Peyer's patch (tissue), 4 donors: Measurements from ENCODE around the gene MYO1H.

Experiments used
- POLR2A ChIP-seq, 2 donors: fragments of 450-650 bp; IDR thresholded peaks; one replicate each; pipeline ENCODE4 v1.5.1; 2017; ENCODE audit warnings: antibody characterized with exemption in 2 of 2, mild to moderate bottlenecking in 2 of 2, moderate library complexity in 2 of 2
- TF ChIP-seq, protein P1 (sequence below), 6 experiments: fragments of 450-650 bp in 4 of 6; fragments of 200-600 bp in 2 of 6; sonication (generic) in 1 of 6; IDR thresholded peaks; one replicate each; pipeline ENCODE4 v1.5.1; 2017 to 2019; ENCODE audit warnings: antibody characterized with exemption in 6 of 6, mild to moderate bottlenecking in 3 of 6, moderate library complexity in 1 of 6

DNA sequence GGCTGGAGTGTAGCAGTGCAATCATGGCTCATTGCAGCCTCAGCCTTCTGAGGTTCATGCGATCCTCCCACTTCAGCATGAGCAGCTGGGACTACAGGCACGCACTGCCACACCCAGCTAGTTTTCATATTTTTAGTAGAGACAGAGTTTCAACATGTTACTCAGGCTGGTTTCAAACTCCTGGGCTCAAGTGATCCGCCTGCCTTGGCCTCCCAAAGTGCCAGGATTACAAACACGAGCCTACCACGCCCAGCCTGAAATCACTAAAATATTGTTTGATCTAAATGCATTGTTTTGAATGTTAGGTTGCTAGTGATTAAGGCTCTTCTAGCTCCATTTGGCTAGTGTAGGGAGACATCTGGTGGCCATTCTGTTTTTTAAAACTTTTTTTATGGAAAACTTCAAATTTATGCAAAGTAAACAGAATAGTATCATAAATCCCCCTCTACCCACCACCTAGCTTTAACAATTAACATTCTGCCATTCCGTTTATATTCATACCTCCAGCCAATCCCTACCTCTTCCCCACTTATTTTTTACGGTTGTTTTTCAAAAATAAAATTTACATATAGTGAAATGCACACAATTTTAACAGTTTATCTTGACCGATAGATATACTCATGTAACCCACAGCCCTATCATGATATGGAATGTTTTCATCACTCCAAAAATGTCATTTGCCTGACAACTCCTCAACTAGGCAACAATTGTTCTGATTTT is 37.8 kb downstream of the MYO1H start:
- TF ChIP-seq, protein P1, sequence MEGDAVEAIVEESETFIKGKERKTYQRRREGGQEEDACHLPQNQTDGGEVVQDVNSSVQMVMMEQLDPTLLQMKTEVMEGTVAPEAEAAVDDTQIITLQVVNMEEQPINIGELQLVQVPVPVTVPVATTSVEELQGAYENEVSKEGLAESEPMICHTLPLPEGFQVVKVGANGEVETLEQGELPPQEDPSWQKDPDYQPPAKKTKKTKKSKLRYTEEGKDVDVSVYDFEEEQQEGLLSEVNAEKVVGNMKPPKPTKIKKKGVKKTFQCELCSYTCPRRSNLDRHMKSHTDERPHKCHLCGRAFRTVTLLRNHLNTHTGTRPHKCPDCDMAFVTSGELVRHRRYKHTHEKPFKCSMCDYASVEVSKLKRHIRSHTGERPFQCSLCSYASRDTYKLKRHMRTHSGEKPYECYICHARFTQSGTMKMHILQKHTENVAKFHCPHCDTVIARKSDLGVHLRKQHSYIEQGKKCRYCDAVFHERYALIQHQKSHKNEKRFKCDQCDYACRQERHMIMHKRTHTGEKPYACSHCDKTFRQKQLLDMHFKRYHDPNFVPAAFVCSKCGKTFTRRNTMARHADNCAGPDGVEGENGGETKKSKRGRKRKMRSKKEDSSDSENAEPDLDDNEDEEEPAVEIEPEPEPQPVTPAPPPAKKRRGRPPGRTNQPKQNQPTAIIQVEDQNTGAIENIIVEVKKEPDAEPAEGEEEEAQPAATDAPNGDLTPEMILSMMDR (IDR thresholded peaks at IDR 0.05): peak in 5 of 6 experiments; percentile 4 to 57 (median 40)
- TF ChIP-seq POLR2A (IDR thresholded peaks at IDR 0.05): no peak
